Measurements from ENCODE around the gene SEMA3D. TPM values are rescaled to one million over a fixed set of nuclear protein-coding genes. Genes with fewer than 3 reads are reported as not detected.

The SEMA3D gene
- total RNA-seq, 1 donor from 2014 or later = 0.50 TPM

GRCh38 chr7:85091565-85091928 lies 95.3 kb downstream of the SEMA3D start:
- no peaks in the 10 kb centered on the region for H3K36me3 ChIP-seq (ENCODE audit: control insufficient read depth, insufficient read depth, low read length)
- TF ChIP-seq CTCF (IDR thresholded peaks at IDR 0.05; ENCODE audit: insufficient read depth, low read length, poor library complexity, severe bottlenecking) = no peak
- no peak for DNase-seq (ENCODE audit: low read depth)
- H3K27me3 ChIP-seq (ENCODE audit: control insufficient read depth, insufficient read depth, low read length) = no peaks in the 10 kb centered on the region
- H3K4me3 ChIP-seq (ENCODE audit: low read depth, low read length) = no peak overlapping the region

GRCh38 chr7:85090919-85091564 lies 95.8 kb downstream of the SEMA3D start:
- TF ChIP-seq CTCF (IDR thresholded peaks at IDR 0.05; ENCODE audit: insufficient read depth, low read length, poor library complexity, severe bottlenecking) = no peak
- no peaks in the 10 kb centered on the region for H3K27me3 ChIP-seq (ENCODE audit: control insufficient read depth, insufficient read depth, low read length)
- H3K36me3 ChIP-seq (ENCODE audit: control insufficient read depth, insufficient read depth, low read length) = no peaks in the 10 kb centered on the region
- no peak overlapping the region for H3K4me3 ChIP-seq (ENCODE audit: low read depth, low read length)
- DNase-seq (ENCODE audit: low read depth) = no peak

- H3K27me3 ChIP-seq (ENCODE audit: control insufficient read depth, insufficient read depth, low read length) = no peaks in the 10 kb centered on the region
Measured at GRCh38 chr7:85090143-85090542, 96.7 kb downstream of the SEMA3D start.

GRCh38 chr7:85081846-85082245 lies 105.0 kb downstream of the SEMA3D start:
- H3K4me3 ChIP-seq (ENCODE audit: low read depth, low read length) = no peak overlapping the region
- no peaks in the 10 kb centered on the region for H3K27me3 ChIP-seq (ENCODE audit: control insufficient read depth, insufficient read depth, low read length)
- no peak for DNase-seq (ENCODE audit: low read depth)
- H3K36me3 ChIP-seq (ENCODE audit: control insufficient read depth, insufficient read depth, low read length) = no peaks in the 10 kb centered on the region
- no peak for TF ChIP-seq CTCF (IDR thresholded peaks at IDR 0.05; ENCODE audit: insufficient read depth, low read length, poor library complexity, severe bottlenecking)

More at GRCh38 chr7:85090143-85090542, 96.7 kb downstream of the SEMA3D start:
- H3K36me3 ChIP-seq (ENCODE audit: control insufficient read depth, insufficient read depth, low read length) = no peaks in the 10 kb centered on the region
- DNase-seq (ENCODE audit: low read depth) = no peak
- H3K4me3 ChIP-seq (ENCODE audit: low read depth, low read length) = no peak overlapping the region
- TF ChIP-seq CTCF (IDR thresholded peaks at IDR 0.05; ENCODE audit: insufficient read depth, low read length, poor library complexity, severe bottlenecking) = no peak

- TF ChIP-seq CTCF (IDR thresholded peaks at IDR 0.05; ENCODE audit: insufficient read depth, low read length, poor library complexity, severe bottlenecking) = no peak
- Histone ChIP-seq H3K4me3 (ENCODE audit: low read depth, low read length) (no peak overlapping the region), H3K36me3 (ENCODE audit: control insufficient read depth, insufficient read depth, low read length) (no peaks in the 10 kb centered on the region), H3K27me3 (ENCODE audit: control insufficient read depth, insufficient read depth, low read length) (no peaks in the 10 kb centered on the region)
- DNase-seq (ENCODE audit: low read depth) = no peak
Measured at GRCh38 chr7:85081392-85081791, 105.5 kb downstream of the SEMA3D start.

- no peak overlapping the region for H3K4me3 ChIP-seq (ENCODE audit: low read depth, low read length)
- H3K36me3 ChIP-seq (ENCODE audit: control insufficient read depth, insufficient read depth, low read length) = no peaks in the 10 kb centered on the region
- no peaks in the 10 kb centered on the region for H3K27me3 ChIP-seq (ENCODE audit: control insufficient read depth, insufficient read depth, low read length)
- no peak for DNase-seq (ENCODE audit: low read depth)
- TF ChIP-seq CTCF (IDR thresholded peaks at IDR 0.05; ENCODE audit: insufficient read depth, low read length, poor library complexity, severe bottlenecking) = no peak
Measured at GRCh38 chr7:85079434-85079833, 107.4 kb downstream of the SEMA3D start.

Measured in kidney epithelial cell (primary cell).